PC-3 (cell line): Measurements from ENCODE around the gene SLC12A6. TPM values are rescaled to one million over a fixed set of nuclear protein-coding genes. Genes with fewer than 3 reads are reported as not detected.

Experiments used
- ATAC-seq: fragments of 200-7000 bp; cut with Tn5 transposase; 2 replicates; pipeline ENCODE4 v1.9.1; 2020; ENCODE audit warnings: mild to moderate bottlenecking, moderate library complexity
- BruUV-seq: library from RNA; stranded (reverse); fragments of 400-500 nt; replicated peaks from 2 replicates; lab custom pipeline; 2021; lab: Mats Ljungman, UMichigan
- CTCF ChIA-PET: fragments of 300-600 bp; sonication (Branson Sonifier 250); formaldehyde crosslinking; loops from one replicate; lab custom pipeline; 2022; ENCODE audit warnings: antibody characterized with exemption; lab: Charles Lee
- POLR2A ChIA-PET: fragments of 300-600 bp; sonication (Branson Sonifier 250); formaldehyde crosslinking; loops from one replicate; lab custom pipeline; 2022; ENCODE audit warnings: antibody characterized with exemption; ENCODE audit not compliant: unreplicated experiment; lab: Charles Lee
- DNase-seq: peaks from one replicate; pipeline ENCODE4 v3.0.0-alpha.2; 2015
- H2AFZ ChIP-seq: fragments of 300-600 bp; sonication (generic); 2 replicates; pipeline ENCODE4 v1.6.0; 2016; ENCODE audit warnings: antibody characterized with exemption, low read length
- H3F3A ChIP-seq: fragments of 300-600 bp; sonication (generic); one replicate; pipeline ENCODE4 v1.6.0; 2017; ENCODE audit warnings: antibody characterized with exemption, low read length, control low read depth, mild to moderate bottlenecking; ENCODE audit not compliant: unreplicated experiment
- H3K27ac ChIP-seq: fragments of 300-600 bp; sonication (generic); 2 replicates; pipeline ENCODE4 v1.5.1; 2016; ENCODE audit warnings: mild to moderate bottlenecking, low read length
- H3K27me3 ChIP-seq: fragments of 300-600 bp; sonication (generic); 2 replicates; pipeline ENCODE4 v1.6.1; 2016; ENCODE audit warnings: low read length, mixed read lengths
- H3K36me3 ChIP-seq: fragments of 300-600 bp; sonication (generic); 2 replicates; pipeline ENCODE4 v1.6.1; 2016; ENCODE audit warnings: low read depth, mixed run types, low read length, mixed read lengths
- H3K4me1 ChIP-seq: fragments of 300-600 bp; sonication (generic); 2 replicates; pipeline ENCODE4 v1.5.1; 2016; ENCODE audit warnings: low read length; ENCODE audit not compliant: insufficient read depth
- H3K4me2 ChIP-seq: fragments of 300-600 bp; sonication (generic); 2 replicates; pipeline ENCODE4 v1.6.0; 2016; ENCODE audit warnings: low read length
- H3K4me3 ChIP-seq: fragments of 300-600 bp; sonication (generic); 2 replicates; pipeline ENCODE4 v1.5.1; 2016; ENCODE audit warnings: mild to moderate bottlenecking, low read length, mixed read lengths
- H3K79me2 ChIP-seq: fragments of 300-600 bp; sonication (generic); 2 replicates; pipeline ENCODE4 v1.6.1; 2017; ENCODE audit warnings: low read length, mixed read lengths
- H3K9ac ChIP-seq: fragments of 300-600 bp; sonication (generic); 2 replicates; pipeline ENCODE4 v1.6.0; 2016; ENCODE audit warnings: mild to moderate bottlenecking, low read length
- H3K9me2 ChIP-seq: fragments of 300-600 bp; sonication (generic); replicated peaks from 2 replicates; pipeline ENCODE4 v1.6.1; 2016; ENCODE audit warnings: mixed run types, low read length, mixed read lengths
- H3K9me3 ChIP-seq: fragments of 300-600 bp; sonication (generic); 2 replicates; pipeline ENCODE4 v1.6.1; 2016; ENCODE audit warnings: low read length, mixed read lengths
- H4K20me1 ChIP-seq: fragments of 300-600 bp; sonication (generic); 2 replicates; pipeline ENCODE4 v1.6.1; 2016; ENCODE audit warnings: low read length, mixed read lengths
- CTCF ChIP-seq: fragments of 300-600 bp; sonication (generic); conservative IDR thresholded peaks from 2 replicates; pipeline ENCODE4 v1.5.1; 2017; ENCODE audit warnings: antibody characterized with exemption, low read depth, mild to moderate bottlenecking, low read length
- EZH2 ChIP-seq: fragments of 300-600 bp; sonication (generic); IDR thresholded peaks from one replicate; pipeline ENCODE4 v1.6.1; 2017; ENCODE audit warnings: antibody characterized with exemption, mild to moderate bottlenecking, low read length; ENCODE audit not compliant: unreplicated experiment
- EZH2phosphoT487 ChIP-seq: fragments of 300-600 bp; sonication (generic); IDR thresholded peaks from 2 replicates; pipeline ENCODE4 v1.6.1; 2018; ENCODE audit warnings: mild to moderate bottlenecking, antibody characterized with exemption, low read length, borderline replicate concordance
- intact Hi-C: fragments of 100-400 bp; cut with micrococcal nuclease; formaldehyde crosslinking; loops from 2 replicates; pipeline ENCODE4 v1.9.0; 2023
- total RNA-seq: library from RNA; depleted of rRNA; stranded (reverse); fragments of >200 nt; gene quantifications from 2 replicates; pipeline ENCODE4 v1.2.3, GENCODE V29; 2014

The SLC12A6 gene
- total RNA-seq, 1 experiment from 2014 or later, result 22.9 TPM

GRCh38 chr15:34325368-34325767, 12.2 kb downstream of the SLC12A6 start:
- H3K27me3 ChIP-seq, result no peaks in the 10 kb centered on the region
- no peak overlapping the region for H3K9ac ChIP-seq
- no peak for DNase-seq
- H3K4me1 ChIP-seq, result no peaks in the 10 kb centered on the region
- H3K79me2 ChIP-seq, result 0 out of 2 replicates have a peak, but pooled peaks cover 3% of the 10 kb centered on the region
- no peak overlapping the region for H3K4me2 ChIP-seq
- H3K9me3 ChIP-seq, result no peaks in the 10 kb centered on the region
- intact Hi-C loops, result no loop called here
- TF ChIP-seq EZH2 (no peak), EZH2phosphoT487 (no peak)
- CTCF ChIA-PET, result no interaction called here
- no peak overlapping the region for H3K27ac ChIP-seq
- H4K20me1 ChIP-seq, result no peaks in the 10 kb centered on the region
- H2AFZ ChIP-seq, result no peak overlapping the region
- ATAC-seq, result no peak
- no peak overlapping the region for H3K4me3 ChIP-seq
- POLR2A ChIA-PET, result no interaction called here
- H3K9me2 ChIP-seq, result no peaks in the 10 kb centered on the region
- no peaks in the 10 kb centered on the region for H3K36me3 ChIP-seq
- no peaks in the 10 kb centered on the region for H3F3A ChIP-seq
- no TSS peak for BruUV-seq

DNA sequence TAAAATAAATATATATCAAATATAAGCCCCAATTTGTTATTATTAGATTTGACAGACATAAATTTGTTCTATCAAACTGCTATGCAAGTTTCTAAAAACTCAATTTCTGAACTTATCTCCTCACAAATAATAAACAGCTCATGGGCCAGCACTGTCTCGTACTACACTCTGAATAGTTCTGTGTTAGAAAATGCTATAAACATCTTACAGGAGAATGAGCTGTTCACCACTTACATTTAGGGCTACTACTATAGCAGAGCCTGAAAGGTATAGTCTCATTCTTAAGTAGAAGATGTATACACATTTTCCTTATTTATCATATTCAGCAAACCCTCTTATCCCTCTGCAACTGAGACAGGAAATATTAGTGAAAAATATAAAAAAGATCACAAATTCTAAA, 12.6 kb downstream of the SLC12A6 start:
- Histone ChIP-seq H3K4me1 (no peaks in the 10 kb centered on the region), H3K4me3 (no peak overlapping the region), H2AFZ (no peak overlapping the region), H3F3A (no peaks in the 10 kb centered on the region), H4K20me1 (no peaks in the 10 kb centered on the region), H3K9ac (no peak overlapping the region), H3K27me3 (no peaks in the 10 kb centered on the region), H3K27ac (no peak overlapping the region), H3K36me3 (no peaks in the 10 kb centered on the region), H3K9me3 (no peaks in the 10 kb centered on the region), H3K79me2 (peaks cover 3% of the 10 kb centered on the region; the same call in 1 of the 2 replicates), H3K4me2 (no peak overlapping the region), H3K9me2 (no peaks in the 10 kb centered on the region)
- ChIA-PET CTCF (no interaction called here), POLR2A (no interaction called here)
- no TSS peak for BruUV-seq
- TF ChIP-seq EZH2phosphoT487, result no peak
- TF ChIP-seq CTCF, result no peak
- no peak for TF ChIP-seq EZH2
- intact Hi-C loops, result no loop called here
- ATAC-seq (no peak), DNase-seq (no peak)

- no peak overlapping the region for H2AFZ ChIP-seq
- no peak overlapping the region for H3K4me2 ChIP-seq
- no peaks in the 10 kb centered on the region for H3K27me3 ChIP-seq
- H3K9me3 ChIP-seq, result no peaks in the 10 kb centered on the region
- TF ChIP-seq EZH2phosphoT487, result no peak
- no peak for TF ChIP-seq CTCF
- no peak for TF ChIP-seq EZH2
- H3K36me3 ChIP-seq, result no peaks in the 10 kb centered on the region
- peaks cover 1% of the 10 kb centered on the region; the same call in 1 of the 2 replicates for H3K79me2 ChIP-seq
- BruUV-seq, result no TSS peak
- no peak overlapping the region for H3K27ac ChIP-seq
- DNase-seq (no peak), ATAC-seq (no peak)
- POLR2A ChIA-PET, result no interaction called here
- CTCF ChIA-PET, result no interaction called here
- H3K4me1 ChIP-seq, result peaks cover 7% of the 10 kb centered on the region
- H4K20me1 ChIP-seq, result no peaks in the 10 kb centered on the region
- intact Hi-C loops, result no loop called here
- no peak overlapping the region for H3K4me3 ChIP-seq
- no peak overlapping the region for H3K9ac ChIP-seq
- no peaks in the 10 kb centered on the region for H3K9me2 ChIP-seq
- no peaks in the 10 kb centered on the region for H3F3A ChIP-seq
Measured at GRCh38 chr15:34323217-34323616, 14.4 kb downstream of the SLC12A6 start.
